ENCODE results near the gene SLC24A4.

DNA sequence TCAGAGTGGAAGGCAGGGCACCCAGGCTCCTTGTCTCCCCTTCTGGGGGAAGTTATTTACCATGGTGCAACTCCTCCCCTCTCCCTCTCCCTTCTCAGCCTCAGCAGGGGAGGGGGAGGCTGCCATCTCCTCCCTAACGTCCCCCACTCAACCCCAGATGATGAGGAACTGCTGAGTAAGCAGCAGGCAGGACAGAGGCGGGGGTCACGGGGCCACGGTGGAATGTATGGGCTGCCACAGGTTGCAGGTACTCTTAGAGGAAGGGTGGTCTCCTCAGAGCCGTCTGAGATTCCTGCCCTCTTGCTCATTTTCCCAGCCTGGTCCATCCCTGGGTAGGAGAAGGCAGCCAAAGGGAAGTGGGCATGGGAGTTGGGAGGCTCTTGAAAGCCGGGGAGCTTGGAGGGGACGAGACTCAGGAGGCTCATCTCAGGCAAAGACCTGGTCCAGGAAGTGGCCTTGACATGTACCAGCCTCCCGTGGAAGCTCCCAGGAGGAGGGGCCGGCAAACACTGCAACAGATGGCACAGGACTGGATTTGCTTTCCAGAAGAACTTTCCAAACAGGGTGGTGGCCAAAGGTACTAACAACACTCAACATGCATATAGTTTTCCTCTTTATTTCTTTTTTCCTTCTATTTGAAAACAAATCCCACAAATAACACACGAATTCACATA is 209.7 kb downstream of the SLC24A4 start:
- TF ChIP-seq, protein P1, sequence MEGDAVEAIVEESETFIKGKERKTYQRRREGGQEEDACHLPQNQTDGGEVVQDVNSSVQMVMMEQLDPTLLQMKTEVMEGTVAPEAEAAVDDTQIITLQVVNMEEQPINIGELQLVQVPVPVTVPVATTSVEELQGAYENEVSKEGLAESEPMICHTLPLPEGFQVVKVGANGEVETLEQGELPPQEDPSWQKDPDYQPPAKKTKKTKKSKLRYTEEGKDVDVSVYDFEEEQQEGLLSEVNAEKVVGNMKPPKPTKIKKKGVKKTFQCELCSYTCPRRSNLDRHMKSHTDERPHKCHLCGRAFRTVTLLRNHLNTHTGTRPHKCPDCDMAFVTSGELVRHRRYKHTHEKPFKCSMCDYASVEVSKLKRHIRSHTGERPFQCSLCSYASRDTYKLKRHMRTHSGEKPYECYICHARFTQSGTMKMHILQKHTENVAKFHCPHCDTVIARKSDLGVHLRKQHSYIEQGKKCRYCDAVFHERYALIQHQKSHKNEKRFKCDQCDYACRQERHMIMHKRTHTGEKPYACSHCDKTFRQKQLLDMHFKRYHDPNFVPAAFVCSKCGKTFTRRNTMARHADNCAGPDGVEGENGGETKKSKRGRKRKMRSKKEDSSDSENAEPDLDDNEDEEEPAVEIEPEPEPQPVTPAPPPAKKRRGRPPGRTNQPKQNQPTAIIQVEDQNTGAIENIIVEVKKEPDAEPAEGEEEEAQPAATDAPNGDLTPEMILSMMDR (conservative IDR thresholded peaks at IDR 0.05; ENCODE audit: low read depth, low read length) = no peak
- TF ChIP-seq POLR2A (IDR thresholded peaks at IDR 0.05; ENCODE audit: low read depth, low read length) (no peak), MXI1 (IDR thresholded peaks at IDR 0.05; ENCODE audit: borderline replicate concordance, low read depth, low read length) (no peak)

All from IMR-90 (cell line).